Endothelial cell of umbilical vein (primary cell): ENCODE results near the gene C1QTNF2.
A peak's percentile ranks its signal among the peaks of the same experiment; 100 is the strongest.

ENCODE experiments used
- CTCF ChIP-seq, 2 donors: IDR thresholded peaks; 1 replicate in 1 of 2; 2 replicates in 1 of 2; pipeline ENCODE4 v1.5.1; 2011; ENCODE audit warnings: low read length in 2 of 2, mild to moderate bottlenecking in 2 of 2, moderate library complexity in 2 of 2, control low read depth in 1 of 2, inconsistent platforms in 1 of 2, low read depth in 1 of 2; ENCODE audit not compliant: insufficient read depth in 1 of 2; ENCODE audit errors: extremely low read depth in 1 of 2
- EZH2 ChIP-seq: IDR thresholded peaks from 2 replicates; pipeline ENCODE4 v1.6.1; 2012; ENCODE audit warnings: borderline replicate concordance, low read depth, mild to moderate bottlenecking, moderate library complexity, low read length, inconsistent platforms; ENCODE audit not compliant: severe bottlenecking
- FOS ChIP-seq: IDR thresholded peaks from 2 replicates; pipeline ENCODE4 v1.6.1; 2011; ENCODE audit warnings: mild to moderate bottlenecking, low read length, moderate library complexity, borderline replicate concordance; ENCODE audit not compliant: insufficient read depth
- GATA2 ChIP-seq: IDR thresholded peaks from 2 replicates; pipeline ENCODE4 v1.7.0; 2011; ENCODE audit warnings: low read depth, mild to moderate bottlenecking, moderate library complexity, mixed read lengths, low read length; ENCODE audit not compliant: insufficient read length, insufficient read depth
- JUN ChIP-seq: IDR thresholded peaks from 2 replicates; pipeline ENCODE4 v1.6.1; 2011; ENCODE audit warnings: borderline replicate concordance, low read depth; ENCODE audit not compliant: insufficient read length, insufficient read depth
- MYC ChIP-seq: IDR thresholded peaks from one replicate; pipeline ENCODE4 v1.6.1; 2011; ENCODE audit warnings: mild to moderate bottlenecking, low read depth, low read length
- POLR2A ChIP-seq: IDR thresholded peaks from 2 replicates; pipeline ENCODE4 v1.6.1; 2012; ENCODE audit warnings: low read depth, mild to moderate bottlenecking, control low read depth, low read length
- POLR2AphosphoS5 ChIP-seq: IDR thresholded peaks from 2 replicates; pipeline ENCODE4 v1.6.1; 2012; ENCODE audit warnings: low read depth, mild to moderate bottlenecking, control low read depth, low read length, moderate library complexity; ENCODE audit not compliant: insufficient read depth
- TF ChIP-seq, protein P1 (sequence below): IDR thresholded peaks from 2 replicates; pipeline ENCODE4 v1.6.1; 2011; ENCODE audit not compliant: insufficient read depth, insufficient read length

- no peak for TF ChIP-seq CTCF (IDR thresholded peaks at IDR 0.05; ENCODE audit: extremely low read depth in 1 of 2, insufficient read depth in 1 of 2, low read depth in 1 of 2, low read length in 2 of 2)
- peak; percentile 76 for TF ChIP-seq POLR2AphosphoS5
- TF ChIP-seq JUN, result no peak
- TF ChIP-seq, protein P1, sequence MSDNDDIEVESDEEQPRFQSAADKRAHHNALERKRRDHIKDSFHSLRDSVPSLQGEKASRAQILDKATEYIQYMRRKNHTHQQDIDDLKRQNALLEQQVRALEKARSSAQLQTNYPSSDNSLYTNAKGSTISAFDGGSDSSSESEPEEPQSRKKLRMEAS, result no peak
- TF ChIP-seq POLR2A, result peak; percentile 85
- no peak for TF ChIP-seq EZH2
- no peak for TF ChIP-seq MYC
- no peak for TF ChIP-seq GATA2
- TF ChIP-seq FOS, result no peak
These were observed 58.1 kb downstream of the C1QTNF2 start, which contains the start of gene CCNJL for GRCh38 chr5:160312134-160312959.
